Measurements from ENCODE around the gene RYR1. TPM values are rescaled to one million over a fixed set of nuclear protein-coding genes. Genes with fewer than 3 reads are reported as not detected.
"Not testable (repeated sequence)": the region's sequence is repeated elsewhere in the genome, so short reads cannot be mapped to it uniquely, and the experiment has no call there.

RYR1 gene
- polyA plus RNA-seq, 1 of the 3 experiments (the other 2 are of a cell fraction): under 0.01 TPM

GRCh38 chr19:38511074-38511708, 77.7 kb downstream of the RYR1 start:
- no peaks in the 10 kb centered on the region for H3F3A ChIP-seq (replicated peaks; ENCODE audit: insufficient read depth)
- peaks cover 3 to 11% of the 10 kb centered on the region in 2 experiments; a peak in 2 of 4 replicates for H3K4me1 ChIP-seq (ENCODE audit: control insufficient read depth in 1 of 2, insufficient read depth in 2 of 2, low read depth in 1 of 2, low read length in 1 of 2)
- H3K9me3 ChIP-seq: no peaks in the 10 kb centered on the region
- DNase-seq: no peak
- no peak overlapping the region for H2AFZ ChIP-seq (ENCODE audit: low read depth)
- ChIA-PET POLR2A (interaction anchor here (0.6 kb wide), 1 partner anchor 10 kb away, joined by 3 read pairs; no protein-coding TSS in a partner anchor), CTCF (interaction anchor here (1.1 to 2.2 kb wide), 2 partner anchors 108 to 123 kb away, joined by 4 to 8 read pairs; partner anchors contain the start of gene FAM98C)
- H3K36me3 ChIP-seq (replicated peaks in 1 of 2; ENCODE audit: control insufficient read depth in 1 of 2, insufficient read depth in 2 of 2, low read length in 1 of 2): no peaks in the 10 kb centered on the region
- no peak overlapping the region for H3K4me3 ChIP-seq (ENCODE audit: low read depth in 2 of 2, low read length in 1 of 2)
- no peaks in the 10 kb centered on the region for H3K9me2 ChIP-seq
- TF ChIP-seq ELF1 (IDR thresholded peaks at IDR 0.05): no peak
- TF ChIP-seq USF1 (IDR thresholded peaks at IDR 0.05; ENCODE audit: borderline replicate concordance, low read depth): no peak
- no peak for TF ChIP-seq JUND (IDR thresholded peaks at IDR 0.05)
- TF ChIP-seq FOXJ3 (CRISPR knock-in tag; IDR thresholded peaks at IDR 0.05): no peak
- TF ChIP-seq RXRA (IDR thresholded peaks at IDR 0.05; ENCODE audit: borderline replicate concordance, low read depth): no peak
- TF ChIP-seq SMC3 (IDR thresholded peaks at IDR 0.05; ENCODE audit: low read depth, low read length): no peak
- TF ChIP-seq REST (IDR thresholded peaks at IDR 0.05; ENCODE audit: low read depth, low read length): no peak
- TF ChIP-seq MEF2A (IDR thresholded peaks at IDR 0.05; ENCODE audit: borderline replicate concordance, low read depth): no peak
- TF ChIP-seq YY1 (IDR thresholded peaks at IDR 0.05; ENCODE audit: low read depth): no peak
- no peaks in the 10 kb centered on the region for H4K20me1 ChIP-seq (ENCODE audit: insufficient read depth)
- no peaks in the 10 kb centered on the region for H3K79me2 ChIP-seq (ENCODE audit: insufficient read depth)
- H3K4me2 ChIP-seq: no peak overlapping the region
- H3K27ac ChIP-seq (ENCODE audit: low read depth in 2 of 2, low read length in 1 of 2): no peak overlapping the region
- WGBS (ENCODE audit: low lambda C conversion rate): 59% methylated on average over 10 of the region's 10 CpGs
- no peaks in the 10 kb centered on the region; the same call in 1 of the 2 replicates for H3K27me3 ChIP-seq (ENCODE audit: insufficient read depth)
- H3K9ac ChIP-seq: no peak overlapping the region

GRCh38 chr19:38512277-38512676, 78.8 kb downstream of the RYR1 start:
- TF ChIP-seq GATA2 (CRISPR knock-in tag; IDR thresholded peaks at IDR 0.05) (no peak), REST (IDR thresholded peaks at IDR 0.05; ENCODE audit: low read depth, low read length) (no peak), TAF1 (IDR thresholded peaks at IDR 0.05; ENCODE audit: borderline replicate concordance, low read depth, low read length) (no peak), FOXM1 (IDR thresholded peaks at IDR 0.05; ENCODE audit: low read depth) (no peak)
- CTCF ChIA-PET: interaction anchor here (0.8 to 2.2 kb wide), 4 partner anchors 109 to 418 kb away, joined by 3 to 8 read pairs (median 4); partner anchors contain the start of genes FAM98C, MRPS12 and SARS2

GRCh38 chr19:38513156-38513555, 79.7 kb downstream of the RYR1 start:
- H3K4me1 ChIP-seq (ENCODE audit: control insufficient read depth in 1 of 2, insufficient read depth in 2 of 2, low read depth in 1 of 2, low read length in 1 of 2); H3K4me3 ChIP-seq (ENCODE audit: low read depth in 2 of 2, low read length in 1 of 2); H3K9ac ChIP-seq; H3K79me2 ChIP-seq (ENCODE audit: insufficient read depth); H3K9me2 ChIP-seq; H3K27ac ChIP-seq (ENCODE audit: low read depth in 2 of 2, low read length in 1 of 2); H4K20me1 ChIP-seq (ENCODE audit: insufficient read depth); POLR2A ChIA-PET; H3K9me3 ChIP-seq; H3K36me3 ChIP-seq (replicated peaks in 1 of 2; ENCODE audit: control insufficient read depth in 1 of 2, insufficient read depth in 2 of 2, low read length in 1 of 2); H3K27me3 ChIP-seq (ENCODE audit: insufficient read depth); H3K4me2 ChIP-seq; DNase-seq; H2AFZ ChIP-seq (ENCODE audit: low read depth); H3F3A ChIP-seq (replicated peaks; ENCODE audit: insufficient read depth): not testable (repeated sequence)
- CTCF ChIA-PET: interaction anchor here (0.8 to 5.3 kb wide), 4 partner anchors 110 to 417 kb away, joined by 3 to 73 read pairs (median 12); partner anchors contain the start of genes FAM98C, MRPS12 and SARS2
- 84% methylated on average over 6 of the region's 6 CpGs for WGBS (ENCODE audit: low lambda C conversion rate)

More at GRCh38 chr19:38512277-38512676, 78.8 kb downstream of the RYR1 start:
- Histone ChIP-seq H3K4me3 (ENCODE audit: low read depth in 2 of 2, low read length in 1 of 2) (no peak overlapping the region), H3K4me2 (no peak overlapping the region), H3K36me3 (replicated peaks in 1 of 2; ENCODE audit: control insufficient read depth in 1 of 2, insufficient read depth in 2 of 2, low read length in 1 of 2) (no peaks in the 10 kb centered on the region), H2AFZ (ENCODE audit: low read depth) (no peak overlapping the region), H3K9me2 (no peaks in the 10 kb centered on the region), H3K4me1 (ENCODE audit: control insufficient read depth in 1 of 2, insufficient read depth in 2 of 2, low read depth in 1 of 2, low read length in 1 of 2) (peaks cover 0 to 6% of the 10 kb centered on the region in 2 experiments; a peak in 1 of 4 replicates), H3K9me3 (no peaks in the 10 kb centered on the region), H3K27me3 (ENCODE audit: insufficient read depth) (no peaks in the 10 kb centered on the region; the same call in 1 of the 2 replicates), H3K27ac (ENCODE audit: low read depth in 2 of 2, low read length in 1 of 2) (no peak overlapping the region), H3K9ac (no peak overlapping the region), H3K79me2 (ENCODE audit: insufficient read depth) (no peaks in the 10 kb centered on the region), H4K20me1 (ENCODE audit: insufficient read depth) (no peaks in the 10 kb centered on the region), H3F3A (replicated peaks; ENCODE audit: insufficient read depth) (no peaks in the 10 kb centered on the region)
- no peak for DNase-seq
- WGBS (ENCODE audit: low lambda C conversion rate): 76% methylated on average over 11 of the region's 19 CpGs
- POLR2A ChIA-PET: no interaction called here

Data from SK-N-SH (cell line).